Endothelial cell of umbilical vein (primary cell): ENCODE results near the gene GKN2.

Experiments used
- CTCF ChIP-seq, 2 donors: IDR thresholded peaks; 1 replicate in 1 of 2; 2 replicates in 1 of 2; pipeline ENCODE4 v1.5.1; 2011; ENCODE audit warnings: low read length in 2 of 2, mild to moderate bottlenecking in 2 of 2, moderate library complexity in 2 of 2, control low read depth in 1 of 2, inconsistent platforms in 1 of 2, low read depth in 1 of 2; ENCODE audit not compliant: insufficient read depth in 1 of 2; ENCODE audit errors: extremely low read depth in 1 of 2
- POLR2AphosphoS5 ChIP-seq: IDR thresholded peaks from 2 replicates; pipeline ENCODE4 v1.6.1; 2012; ENCODE audit warnings: low read depth, mild to moderate bottlenecking, control low read depth, low read length, moderate library complexity; ENCODE audit not compliant: insufficient read depth
- TF ChIP-seq, protein P1 (sequence below): IDR thresholded peaks from 2 replicates; pipeline ENCODE4 v1.6.1; 2011; ENCODE audit not compliant: insufficient read depth, insufficient read length

- TF ChIP-seq, protein P1, sequence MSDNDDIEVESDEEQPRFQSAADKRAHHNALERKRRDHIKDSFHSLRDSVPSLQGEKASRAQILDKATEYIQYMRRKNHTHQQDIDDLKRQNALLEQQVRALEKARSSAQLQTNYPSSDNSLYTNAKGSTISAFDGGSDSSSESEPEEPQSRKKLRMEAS, result no peak
- no peak for TF ChIP-seq POLR2AphosphoS5
- TF ChIP-seq CTCF (IDR thresholded peaks at IDR 0.05; ENCODE audit: extremely low read depth in 1 of 2, insufficient read depth in 1 of 2, low read depth in 1 of 2, low read length in 2 of 2), result no peak
Observed at GRCh38 chr2:68968221-68968620, 15.5 kb upstream of the GKN2 start.
